Measurements from ENCODE around the gene STIMATE.
A peak's percentile ranks its signal among the peaks of the same experiment; 100 is the strongest.

DNA sequence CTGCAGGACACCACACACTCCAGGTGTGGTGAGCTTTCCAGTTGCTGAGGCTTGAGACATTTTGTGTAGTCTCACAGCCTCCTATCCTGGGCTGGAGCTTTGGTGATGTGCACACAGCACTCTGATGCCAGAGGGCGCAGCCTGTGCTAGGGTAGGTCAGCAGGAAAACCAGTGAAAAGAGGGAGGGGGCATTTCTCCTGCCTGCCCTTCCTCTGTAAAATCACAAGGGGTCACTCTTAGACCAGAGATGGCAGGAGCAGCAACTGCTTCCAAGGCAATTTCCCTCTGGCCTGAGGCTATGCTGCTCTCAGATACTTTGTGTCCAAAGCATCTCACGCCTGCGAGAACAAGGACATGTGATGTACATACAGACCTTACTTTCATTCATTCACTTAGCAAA, 46.0 kb downstream of the STIMATE start:
- TF ChIP-seq, protein P1, sequence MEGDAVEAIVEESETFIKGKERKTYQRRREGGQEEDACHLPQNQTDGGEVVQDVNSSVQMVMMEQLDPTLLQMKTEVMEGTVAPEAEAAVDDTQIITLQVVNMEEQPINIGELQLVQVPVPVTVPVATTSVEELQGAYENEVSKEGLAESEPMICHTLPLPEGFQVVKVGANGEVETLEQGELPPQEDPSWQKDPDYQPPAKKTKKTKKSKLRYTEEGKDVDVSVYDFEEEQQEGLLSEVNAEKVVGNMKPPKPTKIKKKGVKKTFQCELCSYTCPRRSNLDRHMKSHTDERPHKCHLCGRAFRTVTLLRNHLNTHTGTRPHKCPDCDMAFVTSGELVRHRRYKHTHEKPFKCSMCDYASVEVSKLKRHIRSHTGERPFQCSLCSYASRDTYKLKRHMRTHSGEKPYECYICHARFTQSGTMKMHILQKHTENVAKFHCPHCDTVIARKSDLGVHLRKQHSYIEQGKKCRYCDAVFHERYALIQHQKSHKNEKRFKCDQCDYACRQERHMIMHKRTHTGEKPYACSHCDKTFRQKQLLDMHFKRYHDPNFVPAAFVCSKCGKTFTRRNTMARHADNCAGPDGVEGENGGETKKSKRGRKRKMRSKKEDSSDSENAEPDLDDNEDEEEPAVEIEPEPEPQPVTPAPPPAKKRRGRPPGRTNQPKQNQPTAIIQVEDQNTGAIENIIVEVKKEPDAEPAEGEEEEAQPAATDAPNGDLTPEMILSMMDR (IDR thresholded peaks at IDR 0.05; ENCODE audit: poor library complexity, severe bottlenecking): peak; percentile 69
- TF ChIP-seq EP300 (conservative IDR thresholded peaks at IDR 0.05; ENCODE audit: poor library complexity, severe bottlenecking): no peak

Data from neural cell (in vitro differentiated cells).